Stimulated activated CD8-positive, alpha-beta memory T cell treated with anti-CD3 and anti-CD28 coated beads, Interleukin-12 subunit alpha, Interleukin-12 subunit beta, amount 100 ng/mL, for 24 hours (primary cell): ENCODE measurements around the gene PLPP3.

Experiments
- DNase-seq: peaks from one replicate; pipeline ENCODE4 v3.0.0-alpha.2; 2020; ENCODE audit errors: extremely low read depth

PLPP3 gene

DNA sequence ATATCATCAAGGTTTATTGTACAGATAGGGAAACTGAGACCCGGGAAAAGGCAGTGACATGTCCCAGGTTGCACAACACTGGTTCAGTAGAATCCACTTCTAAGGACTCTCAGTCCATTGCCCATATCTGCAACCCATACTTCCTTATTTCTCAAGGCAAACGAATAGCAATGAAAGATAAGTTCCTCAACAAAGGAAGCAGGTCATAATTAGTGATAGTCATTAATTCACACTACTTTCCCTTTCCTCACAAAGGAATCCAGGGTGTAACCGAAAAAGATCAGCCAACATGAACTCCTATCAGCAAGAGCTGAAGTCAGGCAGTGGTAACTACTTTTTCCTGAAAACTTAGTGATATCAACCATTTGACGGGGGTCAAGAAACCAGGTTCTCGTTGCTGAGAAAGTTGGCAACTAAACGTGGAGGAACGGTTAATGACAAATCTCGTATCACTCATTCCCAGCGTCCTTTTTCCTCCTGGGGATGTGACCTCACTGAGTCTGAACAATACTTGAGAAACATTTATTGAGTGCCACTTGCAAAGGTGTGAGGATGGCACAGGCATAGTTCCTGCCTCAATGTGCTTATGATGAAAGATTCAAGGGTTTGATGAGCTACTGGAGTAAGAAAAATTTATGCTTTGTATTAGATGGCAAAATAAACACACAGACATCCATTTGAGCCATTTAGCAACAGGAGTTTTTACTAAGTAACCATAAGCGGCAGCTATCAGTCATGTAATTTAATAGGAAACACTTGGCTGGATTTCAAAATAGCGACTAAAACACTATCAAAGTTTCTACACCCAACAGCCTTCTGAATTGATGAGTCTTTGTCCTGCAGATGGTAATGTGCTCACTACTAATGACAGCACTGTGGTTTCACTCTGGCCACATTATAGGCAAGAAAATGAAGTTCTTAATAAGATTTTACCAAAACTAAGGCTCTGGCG lies 82.3 kb downstream of the PLPP3 start:
- no peak for DNase-seq

DNA sequence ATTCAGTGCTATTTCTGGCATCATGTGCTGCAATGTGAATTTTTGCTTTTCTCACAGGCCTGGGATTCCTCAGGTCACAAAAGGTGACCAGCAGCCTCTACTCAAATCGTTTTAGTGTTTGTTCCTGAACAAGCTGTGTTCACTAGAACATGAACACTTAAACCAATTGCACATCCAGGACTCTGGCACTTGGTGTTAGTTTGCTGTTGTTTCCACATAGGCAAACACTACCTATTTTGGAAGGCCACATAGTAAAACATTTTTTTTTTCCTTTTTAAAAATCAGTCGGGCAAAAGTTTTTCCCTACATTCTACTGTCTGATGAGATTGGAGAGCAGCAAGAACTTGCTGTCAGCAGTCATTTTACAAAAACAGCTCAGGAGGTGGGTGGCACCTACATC lies 83.2 kb downstream of the PLPP3 start:
- DNase-seq: no peak

DNA sequence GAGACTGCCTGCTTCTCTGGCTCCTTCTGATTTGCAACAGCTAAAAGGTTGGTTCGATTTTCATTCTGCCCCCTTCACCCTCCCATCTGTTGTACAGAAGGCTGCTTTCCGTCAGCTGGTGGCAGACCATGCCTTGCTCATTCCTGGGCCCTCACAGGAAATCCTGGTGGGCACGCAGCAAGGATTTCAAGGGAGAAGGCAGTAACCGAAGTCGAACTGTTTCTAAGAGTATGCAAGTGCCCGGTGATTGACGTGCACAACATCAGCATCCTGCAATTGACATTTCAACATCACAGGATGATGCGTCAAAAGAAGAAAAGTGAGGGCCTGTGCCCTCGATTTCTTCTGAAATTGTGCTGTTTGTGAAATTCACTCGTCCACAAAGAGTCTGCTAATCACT lies 83.8 kb downstream of the PLPP3 start:
- DNase-seq: no peak

DNA sequence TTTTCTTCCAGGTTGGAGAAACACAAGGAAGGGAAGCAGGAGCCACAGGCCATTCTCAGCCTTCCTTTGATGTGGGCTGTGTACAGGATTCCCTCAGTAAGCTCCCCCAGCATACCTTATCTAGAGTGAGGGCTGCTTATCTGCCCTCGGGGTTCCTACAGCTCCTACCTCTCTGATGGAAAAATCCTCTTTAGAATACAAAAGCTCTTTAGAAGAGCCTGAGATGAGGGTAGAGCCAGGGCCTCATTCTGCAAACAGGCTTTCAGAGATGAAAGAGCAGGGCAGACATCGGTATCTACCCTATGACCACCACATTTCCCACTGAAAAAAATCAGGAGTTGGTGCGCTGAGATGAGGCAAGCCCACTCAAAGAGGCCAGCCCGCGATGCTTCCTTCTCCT lies 85.1 kb downstream of the PLPP3 start:
- no peak for DNase-seq

DNA sequence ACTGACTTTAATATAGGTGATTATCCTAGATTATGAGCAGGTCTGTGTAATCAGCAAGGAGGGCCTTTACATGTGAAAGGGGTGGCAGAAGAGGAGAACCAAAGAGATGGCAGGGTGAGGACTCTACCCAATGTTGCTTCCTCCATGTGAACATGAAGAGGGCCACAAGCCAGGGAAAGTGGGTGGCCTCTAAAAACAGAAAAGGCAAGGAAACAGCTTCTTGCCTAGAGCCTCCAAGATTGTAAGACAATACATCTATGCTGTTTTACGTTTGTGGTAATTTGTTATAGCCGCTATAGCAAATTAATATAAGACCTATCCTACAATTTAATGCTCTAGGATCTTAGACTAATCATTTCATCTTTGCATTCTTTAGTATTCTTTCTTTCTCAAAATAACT lies 85.5 kb downstream of the PLPP3 start:
- DNase-seq: no peak

DNA sequence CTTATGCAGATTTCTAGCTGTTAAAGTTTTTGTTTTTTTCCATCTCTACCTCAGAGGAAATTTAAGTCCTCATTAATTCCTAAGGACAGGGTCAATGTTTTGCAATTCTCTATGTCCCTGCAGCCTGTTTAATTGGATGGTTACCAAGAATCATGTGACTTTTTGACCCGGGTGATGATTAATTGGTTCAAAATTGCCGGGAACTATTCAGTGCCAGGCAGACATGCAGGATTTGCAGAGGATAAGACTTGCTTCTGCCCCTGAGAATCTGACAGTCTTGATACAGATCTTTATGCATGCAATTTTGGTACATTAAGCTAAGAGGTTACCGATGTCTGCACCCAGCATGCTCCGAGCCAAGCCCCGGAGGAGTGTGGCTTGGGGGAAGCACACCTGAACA lies 87.9 kb downstream of the PLPP3 start:
- no peak for DNase-seq

DNA sequence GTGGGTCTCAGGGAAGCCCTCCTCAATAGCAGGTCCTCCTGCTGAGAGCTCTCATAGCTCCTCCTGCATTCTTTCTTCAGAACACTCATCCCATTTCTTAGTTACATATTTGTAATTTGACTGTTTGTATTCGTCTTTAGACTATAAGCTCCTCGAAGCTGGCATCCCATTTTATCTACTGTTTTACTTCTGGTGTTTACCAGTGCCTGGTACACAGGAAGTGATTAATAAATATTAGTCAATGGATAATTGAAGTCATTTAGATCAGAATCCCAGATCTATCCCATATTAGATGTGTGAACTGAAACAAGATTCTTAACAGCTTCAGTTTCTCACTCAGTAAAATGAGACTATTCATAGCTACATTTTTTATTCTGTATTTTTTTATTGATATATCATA lies 88.7 kb downstream of the PLPP3 start:
- DNase-seq: no peak

DNA sequence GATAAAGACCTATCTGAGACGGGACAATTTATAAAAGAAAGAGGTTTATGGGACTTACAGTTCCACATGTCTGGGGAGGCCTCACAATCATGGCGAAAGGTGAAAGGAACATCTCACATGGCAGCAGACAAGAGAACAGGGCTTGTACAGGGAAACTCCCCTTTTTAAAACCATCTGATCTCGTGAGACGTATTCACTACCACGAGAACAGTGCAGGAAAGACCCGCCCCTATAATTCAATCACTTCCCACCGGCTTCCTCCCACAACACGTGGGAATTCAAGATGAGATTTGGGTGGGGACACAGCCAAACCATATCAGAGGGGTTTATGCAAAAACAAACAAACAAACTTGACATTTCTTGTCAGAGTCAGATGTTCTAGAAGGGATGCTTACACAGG lies 89.7 kb downstream of the PLPP3 start:
- no peak for DNase-seq

DNA sequence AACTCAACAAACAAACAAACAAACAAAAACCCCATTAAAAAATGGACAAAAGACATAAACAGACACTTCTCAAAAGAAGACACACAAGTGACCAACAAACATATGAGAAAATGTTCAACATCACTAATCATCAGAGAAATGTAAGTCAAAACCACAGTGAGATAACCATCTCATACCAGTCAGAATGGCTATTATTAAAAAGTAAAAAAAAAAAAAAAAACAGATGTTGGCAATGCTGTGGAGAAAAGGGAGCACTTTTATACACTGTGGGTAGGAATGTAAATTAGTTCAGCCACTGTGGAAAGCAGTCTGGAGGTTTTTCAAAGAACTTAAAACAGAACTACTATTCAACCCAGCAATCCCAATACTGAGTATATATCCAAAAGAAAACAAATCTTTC lies 94.7 kb downstream of the PLPP3 start:
- DNase-seq: no peak

DNA sequence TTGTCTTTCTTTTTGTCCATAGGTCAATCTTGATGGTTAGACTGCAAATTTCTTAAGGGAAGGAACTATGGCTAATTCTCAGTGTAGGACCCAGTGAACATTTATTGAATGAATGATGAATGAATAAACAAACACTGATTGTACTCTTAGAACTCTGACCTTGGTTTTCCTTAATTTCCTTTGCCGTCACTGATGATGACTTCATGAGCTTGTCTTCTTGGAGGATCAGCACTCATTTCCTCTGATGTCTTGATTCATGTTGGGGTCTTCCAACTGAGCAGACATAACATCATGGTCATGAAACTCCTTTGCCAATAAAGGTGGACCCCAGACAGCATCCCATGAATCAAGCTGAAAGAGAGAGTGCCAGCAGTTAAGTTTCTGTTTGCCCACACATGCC lies 96.3 kb downstream of the PLPP3 start:
- DNase-seq: no peak

DNA sequence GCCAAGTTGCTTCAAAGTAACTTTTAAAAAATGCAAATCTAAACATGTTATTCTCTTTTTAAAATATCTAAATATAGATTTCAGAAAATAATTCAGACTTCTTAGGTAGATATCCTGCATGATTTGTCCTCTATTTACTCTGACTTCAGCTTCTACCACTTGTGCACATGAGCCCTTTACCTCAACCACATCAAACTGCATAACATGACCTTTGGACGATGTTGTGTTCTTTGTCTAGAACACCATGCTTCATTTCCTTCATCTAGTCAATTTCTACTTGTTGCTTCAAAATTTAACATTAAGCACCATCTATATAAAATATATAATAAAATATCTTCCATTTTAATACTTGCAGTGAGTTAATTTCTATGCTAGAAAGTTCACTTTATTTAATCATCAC lies 96.9 kb downstream of the PLPP3 start:
- DNase-seq: no peak

DNA sequence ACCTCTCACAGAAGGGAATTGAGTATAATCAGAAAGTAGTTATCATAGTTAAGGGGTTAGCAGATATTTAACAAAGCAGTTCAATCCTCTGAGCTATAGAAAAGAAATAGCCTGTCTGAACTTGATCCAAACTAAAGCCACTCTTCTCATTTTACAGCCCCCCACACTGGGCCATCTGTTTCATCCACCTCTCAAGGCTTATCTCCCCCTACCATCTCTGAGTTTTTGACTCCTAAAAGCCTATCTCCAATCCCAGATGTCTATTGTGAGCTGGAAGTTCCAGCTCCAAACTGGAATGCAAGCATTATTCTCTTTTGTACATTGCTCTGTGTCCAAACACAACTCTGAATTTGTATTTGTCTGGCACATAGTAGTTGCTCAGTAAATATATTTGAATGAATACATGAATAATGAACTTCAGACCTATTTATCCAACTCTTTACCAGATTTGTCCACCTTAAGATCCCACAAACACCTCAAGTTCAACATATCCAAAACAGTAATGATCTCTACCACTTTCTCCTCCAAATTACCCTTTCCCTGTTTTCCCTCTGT lies 98.1 kb downstream of the PLPP3 start:
- DNase-seq: no peak

DNA sequence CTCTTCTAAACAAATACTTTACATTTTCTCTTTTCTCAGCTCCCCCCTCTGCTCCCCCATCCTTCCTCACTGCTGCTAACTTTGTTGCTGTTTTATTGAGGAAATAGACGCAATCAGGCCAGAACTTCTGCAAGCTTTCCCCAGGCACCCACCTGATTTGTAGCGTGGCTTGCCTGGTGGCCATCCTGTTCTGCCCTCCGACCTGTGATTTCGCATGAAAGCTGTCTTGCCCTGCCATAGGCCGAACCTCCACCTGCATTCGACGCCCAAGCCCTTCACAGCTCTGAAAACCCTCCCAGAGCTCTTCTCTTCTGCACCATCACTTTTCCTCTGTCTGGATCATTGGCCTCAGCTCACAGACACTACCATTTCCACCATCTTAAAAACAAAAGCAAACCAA lies 100.6 kb downstream of the PLPP3 start:
- DNase-seq: no peak

DNA sequence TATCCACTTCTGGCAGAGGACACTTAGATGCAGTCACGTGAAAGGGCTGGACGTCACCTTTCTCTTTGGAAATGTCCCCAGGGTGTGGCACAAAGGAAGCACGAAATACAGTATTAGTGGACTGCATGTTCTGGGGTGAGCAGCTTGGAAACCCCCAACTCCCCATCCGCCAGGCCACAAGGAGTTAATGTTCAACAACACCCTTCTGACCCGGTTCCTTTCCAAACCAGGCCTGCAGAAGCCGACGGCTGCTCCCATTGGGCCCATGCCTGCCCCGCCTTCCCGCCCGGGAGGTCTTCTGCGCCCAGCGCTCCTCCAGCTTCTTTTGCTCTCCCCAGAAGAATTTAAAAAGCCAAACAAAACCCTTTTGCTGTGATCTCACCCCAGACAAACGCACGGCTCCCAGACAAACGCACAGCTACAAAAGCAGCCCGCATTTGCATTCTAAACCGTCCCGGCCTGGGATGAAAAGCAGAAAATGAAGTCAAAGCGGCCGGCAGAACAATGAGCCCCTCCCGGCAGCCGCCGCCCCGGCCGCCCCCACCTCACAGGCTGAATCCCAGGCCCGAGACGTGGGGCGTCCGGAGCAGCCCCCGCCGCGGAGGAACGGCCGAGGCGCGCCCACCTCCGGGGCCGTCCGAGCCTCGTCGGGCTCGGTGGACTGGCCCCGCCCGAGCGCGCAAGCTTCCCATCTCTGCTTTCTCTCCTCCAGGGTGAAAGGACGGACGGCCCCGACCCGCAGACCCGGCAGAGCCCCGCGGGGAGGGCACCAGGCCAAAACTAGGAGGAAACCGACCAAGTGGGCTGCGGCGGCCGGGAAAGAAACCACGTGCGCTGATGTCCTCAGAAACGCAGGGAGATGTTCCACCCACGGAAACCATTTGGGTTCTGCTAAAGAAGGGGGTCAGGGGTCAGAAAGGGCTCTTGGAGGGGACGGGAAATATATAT lies 101.9 kb downstream of the PLPP3 start:
- no peak for DNase-seq

DNA sequence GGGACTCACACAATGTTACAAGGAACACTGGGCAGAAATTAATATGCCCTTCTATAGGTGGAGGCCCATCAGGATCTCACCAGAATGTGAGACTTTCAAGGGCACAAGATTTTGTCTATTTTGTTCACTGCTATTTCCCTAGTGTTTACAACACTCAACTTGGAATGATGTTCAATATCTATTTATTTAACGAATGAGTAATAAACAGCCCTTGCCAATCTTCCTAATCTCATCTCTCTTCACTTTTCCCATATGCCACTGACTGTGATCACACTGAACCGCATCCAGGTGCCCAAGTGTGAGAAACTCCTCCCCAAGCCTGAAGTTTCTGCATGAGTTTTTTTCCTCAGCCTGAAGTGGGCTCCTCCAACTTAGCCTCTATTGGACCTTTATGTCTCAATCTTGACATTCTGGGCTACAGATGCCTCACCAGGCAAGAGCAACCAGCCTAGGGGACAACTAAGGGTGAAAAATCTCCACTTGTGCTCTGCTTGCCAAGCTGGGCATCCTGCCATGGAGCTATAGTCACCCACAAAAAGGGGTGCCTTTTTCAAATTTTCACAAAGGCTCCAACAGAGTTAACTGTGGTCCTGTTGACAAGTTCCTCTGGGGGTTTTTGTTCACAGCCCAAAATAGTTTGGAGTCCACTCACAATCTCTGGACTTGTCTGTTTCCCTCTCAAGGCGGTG lies 105.6 kb downstream of the PLPP3 start:
- DNase-seq: no peak

DNA sequence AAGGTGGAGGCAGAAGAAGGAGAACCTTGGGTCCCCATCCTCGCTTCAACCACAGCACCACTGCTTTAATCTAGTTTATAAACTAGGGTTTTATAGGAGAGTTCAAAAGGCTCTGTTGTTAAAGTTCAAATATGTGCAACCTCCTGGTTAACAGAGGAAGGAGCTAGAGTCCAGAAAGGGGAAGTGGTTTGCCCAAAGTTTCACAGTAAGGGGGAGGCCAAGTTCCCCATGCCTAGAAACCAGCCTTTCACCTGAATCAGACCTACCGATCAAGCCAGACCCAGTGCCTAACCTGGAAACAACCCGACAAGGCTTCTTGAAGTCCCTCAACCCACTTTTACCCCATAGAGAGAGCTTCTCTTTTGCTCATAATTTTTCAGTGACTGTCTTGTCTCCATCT lies 106.5 kb downstream of the PLPP3 start:
- no peak for DNase-seq

DNA sequence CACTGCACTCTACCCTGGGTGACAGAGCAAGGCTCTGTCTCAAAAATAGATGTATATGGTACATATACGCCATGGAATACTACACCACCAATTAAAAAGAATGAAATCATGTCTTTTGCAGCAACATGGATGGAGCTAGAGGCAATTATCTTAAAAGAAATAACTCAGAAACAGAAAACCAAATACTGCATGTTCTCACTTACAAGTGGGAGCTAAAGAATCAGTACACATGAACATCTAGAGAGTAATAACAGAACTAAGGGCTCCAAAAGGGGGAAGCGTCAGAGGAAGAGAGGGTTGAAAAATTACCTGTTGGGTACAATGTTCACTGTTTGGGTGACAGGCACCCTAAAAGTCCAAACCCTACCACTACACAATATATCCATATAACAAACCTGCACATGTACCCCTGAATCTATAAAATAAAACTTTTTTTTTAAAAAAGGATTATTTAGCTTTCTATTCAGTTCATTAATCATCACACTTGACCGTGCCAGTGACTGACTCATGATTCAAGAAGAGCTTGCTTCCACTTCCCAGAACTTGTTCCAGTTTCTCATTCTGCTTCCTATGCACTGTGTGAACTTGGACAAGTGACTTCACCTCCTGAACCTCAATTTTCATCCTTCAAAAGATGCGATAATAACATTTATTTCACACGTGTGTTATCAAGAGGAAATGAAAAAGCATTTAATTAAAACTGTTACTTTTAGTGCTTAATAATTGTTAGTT lies 109.6 kb downstream of the PLPP3 start:
- DNase-seq: no peak

DNA sequence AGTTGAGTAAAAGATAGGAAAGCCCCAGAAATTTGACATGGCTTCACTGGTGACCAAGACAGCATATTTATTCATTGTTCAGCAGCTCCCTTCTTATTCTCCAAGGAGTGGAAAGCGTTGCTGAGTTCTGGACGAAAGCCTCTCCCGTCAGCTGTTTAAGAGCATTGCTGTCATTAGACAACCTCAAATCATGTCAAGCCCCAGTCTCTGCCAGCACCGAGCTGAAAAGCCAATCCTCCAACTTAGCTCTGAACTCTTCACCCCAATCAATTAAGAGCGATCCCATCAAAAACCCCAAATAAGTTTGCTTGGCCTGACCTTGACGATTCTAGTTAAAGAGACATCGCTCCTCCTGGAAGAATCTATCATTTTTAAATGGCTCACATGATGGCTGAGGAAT lies 110.8 kb downstream of the PLPP3 start:
- DNase-seq: no peak

DNA sequence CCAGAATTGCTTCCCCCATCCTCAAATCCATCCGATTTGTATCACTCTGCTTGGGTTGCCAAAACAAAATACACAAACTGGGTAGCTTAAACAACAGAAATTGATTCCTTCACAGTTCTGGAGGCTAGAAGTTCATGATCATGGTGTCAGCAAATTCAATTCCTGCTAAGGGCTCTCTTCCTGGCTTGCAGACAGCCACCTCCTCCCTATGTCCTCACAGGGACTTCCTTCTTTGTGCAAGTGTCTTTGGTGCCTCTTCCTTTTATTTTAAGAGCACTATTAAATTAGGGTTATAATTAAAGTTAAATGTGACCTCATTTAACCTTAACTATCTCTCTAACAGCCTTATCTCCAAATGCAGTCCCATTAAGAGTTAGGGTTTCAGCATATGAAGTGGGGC lies 112.8 kb downstream of the PLPP3 start:
- no peak for DNase-seq

DNA sequence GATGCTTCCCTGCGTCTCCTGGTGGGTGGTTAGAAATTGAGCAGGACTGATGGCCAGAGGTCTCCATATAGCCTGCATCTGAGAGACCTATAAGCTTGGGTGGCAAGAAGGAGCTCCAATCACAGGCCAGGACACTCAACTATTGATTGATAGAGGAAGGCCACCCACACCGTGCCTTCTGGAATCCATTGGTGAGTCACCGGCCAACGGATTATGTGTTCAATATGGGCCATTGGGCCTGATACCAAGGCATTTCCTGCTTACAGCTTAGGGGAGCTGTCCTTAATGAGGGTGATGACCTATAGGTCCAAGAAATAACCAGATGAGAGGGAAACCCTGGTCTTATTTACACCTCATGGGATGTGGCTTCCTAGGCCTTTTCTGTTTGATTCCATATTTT lies 115.1 kb downstream of the PLPP3 start:
- DNase-seq: no peak

DNA sequence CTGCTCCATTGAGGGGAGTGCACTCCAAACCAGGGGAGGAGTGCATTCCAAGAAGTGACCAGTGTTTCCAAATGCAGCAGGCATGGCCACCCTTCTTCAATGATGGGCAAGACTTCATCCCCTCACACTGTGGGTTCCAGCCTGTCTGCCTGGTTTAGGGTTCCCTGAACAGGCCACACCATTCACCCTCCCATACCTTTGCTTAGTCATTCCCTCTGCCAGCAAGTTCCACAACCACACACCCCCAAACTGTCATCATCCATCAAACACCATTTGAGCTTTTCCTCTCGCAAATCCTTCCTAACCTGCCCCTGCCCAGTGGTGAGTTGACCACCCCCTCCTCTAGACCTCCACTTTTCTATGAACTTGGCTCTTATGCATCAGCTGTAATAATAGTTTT lies 116.0 kb downstream of the PLPP3 start:
- DNase-seq: no peak
